ENCODE results near the gene NSMCE4A. TPM values are rescaled to one million over a fixed set of nuclear protein-coding genes. Genes with fewer than 3 reads are reported as not detected.

NSMCE4A gene
- total and polyA plus RNA-seq, 7 donors: 39.0 to 160 (median 104) TPM

- H3K9me3 ChIP-seq: peaks cover 0 to 3% (median 0%) of the 10 kb centered on the region in 4 donors
- no peaks in the 10 kb centered on the region for H3K36me3 ChIP-seq
- whole genome bisulfite sequencing, 2 donors: 5 to 39% methylated on average over 3 of the region's 3 CpGs
- no peak overlapping the region for H3K4me3 ChIP-seq
- TF ChIP-seq POLR2AphosphoS5 (IDR thresholded peaks at IDR 0.05) (no peak), EP300 (IDR thresholded peaks at IDR 0.05) (no peak), CTCF (IDR thresholded peaks at IDR 0.05) (no peak), POLR2A (IDR thresholded peaks at IDR 0.05) (no peak)
- intact Hi-C loops (cut with DNase I): no loop called here
- DNase-seq: no peak
- no peaks in the 10 kb centered on the region for H3K4me1 ChIP-seq
- H3K27ac ChIP-seq: no peak overlapping the region
- H3K27me3 ChIP-seq: no peaks in the 10 kb centered on the region
Measured at GRCh38 chr10:122007415-122007814, 32.4 kb upstream of the NSMCE4A start.

GRCh38 chr10:122001698-122002097 is 26.7 kb upstream of the NSMCE4A start:
- intact Hi-C loops (cut with DNase I): no loop called here
- no peaks in the 10 kb centered on the region for H3K27me3 ChIP-seq
- H3K4me3 ChIP-seq: no peak overlapping the region
- H3K4me1 ChIP-seq: peaks cover 0 to 26% (median 21%) of the 10 kb centered on the region in 4 donors
- DNase-seq: no peak
- no peaks in the 10 kb centered on the region for H3K36me3 ChIP-seq
- WGBS, 2 donors: 75 to 81% methylated on average over 1 of the region's 1 CpG
- TF ChIP-seq POLR2A (IDR thresholded peaks at IDR 0.05): no peak
- no peak for TF ChIP-seq EP300 (IDR thresholded peaks at IDR 0.05)
- TF ChIP-seq POLR2AphosphoS5 (IDR thresholded peaks at IDR 0.05): no peak
- no peak for TF ChIP-seq CTCF (IDR thresholded peaks at IDR 0.05)
- H3K9me3 ChIP-seq: peaks cover 0 to 11% (median 5%) of the 10 kb centered on the region in 4 donors
- H3K27ac ChIP-seq: no peak overlapping the region

- H3K9me3 ChIP-seq: peaks cover 0 to 11% (median 5%) of the 10 kb centered on the region in 4 donors
- intact Hi-C loops (cut with DNase I): no loop called here
- peak overlapping the region in 3 of 4 donors; percentile 83 to 89 (median 87) for H3K27ac ChIP-seq
- H3K4me3 ChIP-seq: no peak overlapping the region
- 97 to 98% methylated on average over 4 of the region's 4 CpGs for WGBS, 2 donors
- no peaks in the 10 kb centered on the region for H3K27me3 ChIP-seq
- H3K4me1 ChIP-seq: peaks cover 0 to 45% (median 40%) of the 10 kb centered on the region in 4 donors
- TF ChIP-seq EP300 (IDR thresholded peaks at IDR 0.05): no peak
- TF ChIP-seq CTCF (IDR thresholded peaks at IDR 0.05): no peak
- no peak for TF ChIP-seq POLR2A (IDR thresholded peaks at IDR 0.05)
- TF ChIP-seq POLR2AphosphoS5 (IDR thresholded peaks at IDR 0.05): no peak
- H3K36me3 ChIP-seq: no peaks in the 10 kb centered on the region
- DNase-seq: peak; percentile 17
Measured at GRCh38 chr10:121999301-121999700, 24.3 kb upstream of the NSMCE4A start.

GRCh38 chr10:121998462-121998861 is 23.4 kb upstream of the NSMCE4A start:
- H3K27ac ChIP-seq: peak overlapping the region; percentile 38 to 89 (median 85)
- peak; percentile 66 for DNase-seq
- no peak for TF ChIP-seq POLR2A (IDR thresholded peaks at IDR 0.05)
- TF ChIP-seq CTCF (IDR thresholded peaks at IDR 0.05): no peak
- no peak for TF ChIP-seq POLR2AphosphoS5 (IDR thresholded peaks at IDR 0.05)
- TF ChIP-seq EP300 (IDR thresholded peaks at IDR 0.05): no peak
- H3K4me3 ChIP-seq: no peak overlapping the region
- H3K36me3 ChIP-seq: no peaks in the 10 kb centered on the region
- WGBS, 2 donors: 86 to 92% methylated on average over 6 of the region's 6 CpGs
- no peaks in the 10 kb centered on the region for H3K27me3 ChIP-seq
- peaks cover 0 to 53% (median 48%) of the 10 kb centered on the region in 4 donors for H3K4me1 ChIP-seq
- intact Hi-C loops (cut with DNase I): no loop called here
- peaks cover 0 to 11% (median 5%) of the 10 kb centered on the region in 4 donors for H3K9me3 ChIP-seq

Measured in sigmoid colon (tissue), 7 donors.